A549 (cell line): Measurements from ENCODE around the gene UCMA. TPM values are rescaled to one million over a fixed set of nuclear protein-coding genes. Genes with fewer than 3 reads are reported as not detected.

ENCODE experiments used
- ATAC-seq, 2 experiments: fragments of 200-7000 bp in 1 of 2; fragments of >200 bp in 1 of 2; cut with Nextera tagmentation in 1 of 2; cut with Tn5 transposase in 1 of 2; 3 replicates each; pipeline versions ENCODE4 v1.8.0 to v1.9.1; 2018 to 2020; ENCODE audit warnings: mild to moderate bottlenecking in 1 of 2, moderate library complexity in 1 of 2
- CTCF ChIA-PET: fragments of 300-600 bp; sonication (Branson Sonifier 250); formaldehyde crosslinking; extraction: SDS; loops from one replicate; lab custom pipeline; 2021; ENCODE audit warnings: antibody characterized with exemption, inconsistent platforms; lab: Yijun Ruan, JAX
- POLR2A ChIA-PET: fragments of 350-600 bp; formaldehyde crosslinking; extraction: SDS; loops from one replicate; lab custom pipeline; 2021; ENCODE audit warnings: antibody characterized with exemption, inconsistent platforms; lab: Yijun Ruan, JAX
- DNase-seq, 2 experiments: peaks; one replicate each; pipeline versions ENCODE4 v3.0.0 to v3.0.0-alpha.2; 2011 to 2016; ENCODE audit warnings: low read depth in 1 of 2, low spot score in 1 of 2
- FAIRE-seq: peaks from 2 replicates; lab custom pipeline; 2011; peaks lifted over from hg19 to GRCh38; lab: Jason Lieb, UNC
- H3K27ac ChIP-seq, 2 experiments: fragments of >200 bp; sonication (Bioruptor Twin); formaldehyde crosslinking; 3 replicates each; pipeline ENCODE4 v1.5.1; 2016 to 2017
- H3K4me1 ChIP-seq: fragments of >200 bp; sonication (Bioruptor Twin); formaldehyde crosslinking; 3 replicates; pipeline ENCODE4 v1.6.1; 2016
- H3K4me2 ChIP-seq: fragments of >200 bp; sonication (Bioruptor Twin); formaldehyde crosslinking; 3 replicates; pipeline ENCODE4 v1.6.1; 2016
- H3K4me3 ChIP-seq: fragments of >200 bp; sonication (Bioruptor Twin); formaldehyde crosslinking; 3 replicates; pipeline ENCODE4 v1.5.1; 2016
- H3K9me3 ChIP-seq: fragments of >200 bp; sonication (Bioruptor Twin); formaldehyde crosslinking; 3 replicates; pipeline ENCODE4 v1.6.1; 2016
- EHF ChIP-seq: fragments of 250-450 bp; sonication (Bioruptor Pico); IDR thresholded peaks from 2 replicates; pipeline ENCODE4 v1.5.0; 2020; ENCODE audit warnings: mild to moderate bottlenecking
- EHMT2 ChIP-seq: fragments of 200-600 bp; sonication (generic); IDR thresholded peaks from 2 replicates; pipeline ENCODE4 v1.6.1; 2016; ENCODE audit warnings: antibody characterized with exemption, low read depth, mild to moderate bottlenecking, moderate library complexity
- FOSL2 ChIP-seq, 2 experiments: fragments of 450-650 bp in 1 of 2; fragments of >200 bp in 1 of 2; sonication (Bioruptor Twin) in 1 of 2; formaldehyde crosslinking; IDR thresholded peaks; 2 replicates each; pipeline versions ENCODE4 v1.5.0 to v1.6.1; 2016 to 2020; ENCODE audit warnings: mild to moderate bottlenecking in 1 of 2, moderate library complexity in 1 of 2
- GATA3 ChIP-seq: IDR thresholded peaks from 2 replicates; pipeline ENCODE4 v1.6.1; 2012; ENCODE audit warnings: borderline replicate concordance
- HOXB5 ChIP-seq: fragments of 250-450 bp; sonication (Bioruptor Pico); IDR thresholded peaks from 2 replicates; pipeline ENCODE4 v1.5.0; 2020; ENCODE audit warnings: mild to moderate bottlenecking, moderate library complexity
- KDM1A ChIP-seq: fragments of 200-600 bp; sonication (generic); IDR thresholded peaks from 2 replicates; pipeline ENCODE4 v1.6.1; 2016; ENCODE audit warnings: low read depth, mild to moderate bottlenecking
- KDM5A ChIP-seq: fragments of 200-600 bp; sonication (generic); IDR thresholded peaks from 2 replicates; pipeline ENCODE4 v1.6.1; 2016; ENCODE audit warnings: antibody characterized with exemption, mild to moderate bottlenecking
- PHF8 ChIP-seq: fragments of 200-600 bp; sonication (generic); IDR thresholded peaks from 2 replicates; pipeline ENCODE4 v1.6.1; 2016; ENCODE audit warnings: low read depth, mild to moderate bottlenecking, antibody characterized with exemption, moderate library complexity, borderline replicate concordance
- RAD21 ChIP-seq, 2 experiments: fragments of >200 bp in 1 of 2; sonication (Bioruptor Twin) in 1 of 2; formaldehyde crosslinking in 1 of 2; IDR thresholded peaks in 1 of 2; conservative IDR thresholded peaks in 1 of 2; 2 replicates in 1 of 2; 3 replicates in 1 of 2; pipeline ENCODE4 v1.6.1; 2012 to 2018; ENCODE audit warnings: inconsistent platforms in 1 of 2
- RCOR1 ChIP-seq: fragments of 150-350 bp; IDR thresholded peaks from 2 replicates; pipeline ENCODE4 v1.6.1; 2014; ENCODE audit warnings: antibody characterized with exemption, low read length, low read depth
- RFX5 ChIP-seq: fragments of 450-650 bp; IDR thresholded peaks from 2 replicates; pipeline ENCODE4 v1.7.1; 2014; ENCODE audit warnings: antibody characterized with exemption, mild to moderate bottlenecking, moderate library complexity
- SMC3 ChIP-seq: fragments of >200 bp; sonication (Bioruptor Twin); formaldehyde crosslinking; IDR thresholded peaks from 3 replicates; pipeline ENCODE4 v1.6.1; 2018; ENCODE audit warnings: inconsistent platforms
- SREBF2 ChIP-seq: fragments of 450-650 bp; IDR thresholded peaks from 2 replicates; pipeline ENCODE4 v1.6.1; 2014; ENCODE audit warnings: mild to moderate bottlenecking, moderate library complexity
- TP53 ChIP-seq: fragments of 250-450 bp; sonication (Bioruptor Pico); IDR thresholded peaks from 2 replicates; pipeline ENCODE4 v1.5.0; 2021; ENCODE audit warnings: mild to moderate bottlenecking, moderate library complexity
- ZSCAN20 ChIP-seq: fragments of 250-450 bp; sonication (Bioruptor Pico); IDR thresholded peaks from 2 replicates; pipeline ENCODE4 v1.8.0; 2022; ENCODE audit warnings: mild to moderate bottlenecking, moderate library complexity
- WGBS: methylation state at CpG from one replicate; pipeline ENCODE4 v1.1.6; 2017; ENCODE audit errors: missing lambda C conversion rate; 5-methylcytosine and 5-hydroxymethylcytosine counted together
- polyA plus RNA-seq, 4 experiments: library from polyadenylated mRNA; depleted of rRNA in 3 of 4; stranded (reverse); fragments of >200 nt; fragmentation: RNase III in 1 of 4; extraction: RNeasy Plus Mini Kit Qiagen cat#74134 plus additional on column Dnase treatment in 1 of 4; gene quantifications; 2 replicates in 3 of 4; 3 replicates in 1 of 4; pipeline ENCODE4 v1.2.3, GENCODE V29; 2011 to 2017
- TF ChIP-seq, protein P1 (sequence below): fragments of 250-450 bp; sonication (Bioruptor Pico); IDR thresholded peaks from 2 replicates; pipeline ENCODE4 v1.5.0; 2020; ENCODE audit warnings: low read depth, mild to moderate bottlenecking, moderate library complexity
- TF ChIP-seq, protein P2 (sequence below): fragments of >200 bp; sonication (Bioruptor Twin); formaldehyde crosslinking; IDR thresholded peaks from 3 replicates; pipeline ENCODE4 v1.5.1; 2016
- TF ChIP-seq, protein P3 (sequence below): fragments of >200 bp; sonication (Bioruptor Twin); formaldehyde crosslinking; IDR thresholded peaks from 2 replicates; pipeline ENCODE4 v1.6.1; 2016

The UCMA gene
- polyA plus RNA-seq, 2 of the 4 experiments (the other 2 are of a cell fraction) = not detected

DNA sequence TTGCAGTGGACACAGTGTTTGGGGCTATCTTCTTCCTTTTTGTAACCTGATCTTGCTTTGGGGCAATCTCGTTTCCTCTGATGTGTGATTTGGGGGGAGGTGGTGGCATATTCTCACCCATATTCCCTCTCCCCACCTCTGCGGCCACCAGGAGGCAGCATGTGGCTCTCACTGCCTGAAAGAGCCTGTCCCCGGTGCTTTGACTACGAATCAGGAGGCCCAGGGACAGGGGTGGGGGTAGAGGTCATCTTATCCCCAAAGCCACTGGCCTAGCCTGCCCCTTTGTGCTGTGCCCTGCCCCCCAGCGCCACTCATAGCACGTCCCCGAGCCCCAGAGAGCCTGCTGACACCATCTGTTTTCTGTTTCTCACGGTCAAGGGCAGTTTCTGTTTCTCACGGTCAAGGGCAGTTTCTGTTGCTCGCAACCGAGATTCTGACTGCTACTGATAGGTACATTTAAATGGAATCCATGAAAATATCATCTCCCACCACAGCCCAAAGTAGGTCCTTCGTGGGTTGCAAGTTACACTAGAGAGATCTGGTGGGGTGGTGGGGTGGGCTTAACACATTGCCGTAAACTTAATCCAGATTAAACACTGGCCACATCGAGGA is 37.5 kb upstream of the UCMA start:
- WGBS = 54% methylated on average over 14 of the region's 14 CpGs
- Histone ChIP-seq H3K4me1 (peaks cover 7% of the 10 kb centered on the region; the same call in 2 of the 3 replicates), H3K4me2 (peak overlapping the region; percentile 29; the same call in 1 of the 3 replicates), H3K27ac (no peak overlapping the region), H3K4me3 (no peak overlapping the region), H3K9me3 (no peaks in the 10 kb centered on the region)
- FAIRE-seq (no peak), ATAC-seq (peak; percentile 82 to 93), DNase-seq (peak; percentile 40 to 53)
- ChIA-PET CTCF (interaction anchor here (1.4 kb wide), 1 partner anchor 110 kb away, joined by 4 read pairs; the partner anchor contains the start of gene MCM10), POLR2A (interaction anchor here (1.2 kb wide), 1 partner anchor 28 kb away, joined by 3 read pairs; no protein-coding TSS in a partner anchor)
- TF ChIP-seq GATA3 (no peak), KDM1A (no peak), RCOR1 (no peak), FOSL2 (IDR thresholded peaks at IDR 0.05) (no peak), FOSL2 (CRISPR knock-in tag; IDR thresholded peaks at IDR 0.05) (no peak), SMC3 (peak; percentile 27; the same call in 1 of the 3 replicates), RAD21 (conservative IDR thresholded peaks at IDR 0.05 in 1 of 2, IDR thresholded peaks at IDR 0.05 in 1 of 2) (peak; percentile 22 to 24; a peak in 1 of 5 replicates), EHF (CRISPR knock-in tag) (no peak), KDM5A (no peak), HOXB5 (CRISPR knock-in tag) (no peak), SREBF2 (no peak), PHF8 (no peak)
- TF ChIP-seq, protein P1, sequence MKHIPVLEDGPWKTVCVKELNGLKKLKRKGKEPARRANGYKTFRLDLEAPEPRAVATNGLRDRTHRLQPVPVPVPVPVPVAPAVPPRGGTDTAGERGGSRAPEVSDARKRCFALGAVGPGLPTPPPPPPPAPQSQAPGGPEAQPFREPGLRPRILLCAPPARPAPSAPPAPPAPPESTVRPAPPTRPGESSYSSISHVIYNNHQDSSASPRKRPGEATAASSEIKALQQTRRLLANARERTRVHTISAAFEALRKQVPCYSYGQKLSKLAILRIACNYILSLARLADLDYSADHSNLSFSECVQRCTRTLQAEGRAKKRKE (CRISPR knock-in tag) = no peak
- TF ChIP-seq, protein P2, sequence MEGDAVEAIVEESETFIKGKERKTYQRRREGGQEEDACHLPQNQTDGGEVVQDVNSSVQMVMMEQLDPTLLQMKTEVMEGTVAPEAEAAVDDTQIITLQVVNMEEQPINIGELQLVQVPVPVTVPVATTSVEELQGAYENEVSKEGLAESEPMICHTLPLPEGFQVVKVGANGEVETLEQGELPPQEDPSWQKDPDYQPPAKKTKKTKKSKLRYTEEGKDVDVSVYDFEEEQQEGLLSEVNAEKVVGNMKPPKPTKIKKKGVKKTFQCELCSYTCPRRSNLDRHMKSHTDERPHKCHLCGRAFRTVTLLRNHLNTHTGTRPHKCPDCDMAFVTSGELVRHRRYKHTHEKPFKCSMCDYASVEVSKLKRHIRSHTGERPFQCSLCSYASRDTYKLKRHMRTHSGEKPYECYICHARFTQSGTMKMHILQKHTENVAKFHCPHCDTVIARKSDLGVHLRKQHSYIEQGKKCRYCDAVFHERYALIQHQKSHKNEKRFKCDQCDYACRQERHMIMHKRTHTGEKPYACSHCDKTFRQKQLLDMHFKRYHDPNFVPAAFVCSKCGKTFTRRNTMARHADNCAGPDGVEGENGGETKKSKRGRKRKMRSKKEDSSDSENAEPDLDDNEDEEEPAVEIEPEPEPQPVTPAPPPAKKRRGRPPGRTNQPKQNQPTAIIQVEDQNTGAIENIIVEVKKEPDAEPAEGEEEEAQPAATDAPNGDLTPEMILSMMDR = peak; percentile 33; the same call in 2 of the 3 replicates
- TF ChIP-seq, protein P3, sequence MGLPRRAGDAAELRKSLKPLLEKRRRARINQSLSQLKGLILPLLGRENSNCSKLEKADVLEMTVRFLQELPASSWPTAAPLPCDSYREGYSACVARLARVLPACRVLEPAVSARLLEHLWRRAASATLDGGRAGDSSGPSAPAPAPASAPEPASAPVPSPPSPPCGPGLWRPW = no peak

DNA sequence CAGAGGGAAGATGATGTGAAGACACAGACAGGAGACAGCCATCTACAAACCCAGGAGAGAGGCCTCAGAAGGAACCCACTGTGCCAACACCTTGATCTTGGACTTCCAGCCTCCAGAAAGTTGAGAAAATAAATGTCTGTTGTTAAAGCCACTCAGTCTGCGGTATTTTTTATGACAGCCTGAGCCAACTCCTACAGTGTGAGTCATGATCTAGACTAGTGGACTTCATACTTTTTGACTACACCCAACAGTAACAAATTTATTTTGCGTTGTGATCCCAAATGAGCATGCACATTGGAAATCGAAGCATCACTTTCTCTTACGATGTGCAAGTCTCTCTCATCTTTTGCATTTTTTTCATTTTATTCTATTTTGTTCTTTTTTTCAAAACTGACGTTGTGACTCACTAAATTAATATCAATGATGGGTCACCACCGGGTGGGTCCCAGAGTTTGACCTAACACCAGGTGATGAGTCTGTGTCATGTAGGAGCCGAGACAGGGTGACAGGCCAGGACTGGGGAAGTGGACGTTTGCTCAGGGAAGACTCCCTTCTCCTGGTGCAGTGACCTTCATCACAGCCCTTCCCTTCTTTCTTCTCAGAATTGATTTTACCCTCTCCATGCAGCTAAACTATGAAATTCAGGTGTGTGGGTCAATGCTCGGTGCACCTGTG is 36.8 kb upstream of the UCMA start:
- no peaks in the 10 kb centered on the region for H3K9me3 ChIP-seq
- no peak overlapping the region for H3K4me3 ChIP-seq
- WGBS = 62% methylated on average over 9 of the region's 9 CpGs
- CTCF ChIA-PET = no interaction called here
- no peak overlapping the region for H3K27ac ChIP-seq
- ATAC-seq (peak in 1 of 2 experiments; percentile 47; a peak in 3 of 6 replicates), DNase-seq (peak in 1 of 2 experiments; percentile 7), FAIRE-seq (no peak)
- H3K4me2 ChIP-seq = peak overlapping the region; percentile 29; the same call in 1 of the 3 replicates
- POLR2A ChIA-PET = no interaction called here
- peaks cover 7% of the 10 kb centered on the region; the same call in 2 of the 3 replicates for H3K4me1 ChIP-seq
- TF ChIP-seq ZSCAN20 (CRISPR knock-in tag) = no peak

DNA sequence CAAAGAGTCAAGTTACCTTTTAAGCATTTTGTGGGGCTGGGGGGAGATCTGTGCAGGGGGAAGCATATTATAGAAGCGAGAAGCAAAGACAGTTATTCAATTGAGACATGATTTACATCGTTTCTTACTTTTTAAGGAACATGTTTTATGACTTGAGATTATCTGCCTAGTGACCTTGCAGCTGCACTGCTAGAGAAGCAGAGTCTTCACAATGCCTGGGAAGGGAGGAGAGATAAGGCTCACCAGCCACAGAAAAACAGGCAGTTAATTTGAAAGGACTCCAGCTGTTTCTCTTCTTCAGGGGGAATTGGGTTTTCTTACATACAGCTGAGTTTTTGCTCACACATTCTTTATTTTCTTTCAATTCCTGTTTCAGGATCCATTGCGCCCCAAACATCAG is 34.7 kb upstream of the UCMA start:
- Histone ChIP-seq H3K4me1 (peaks cover 7% of the 10 kb centered on the region; the same call in 2 of the 3 replicates), H3K9me3 (no peaks in the 10 kb centered on the region), H3K4me2 (no peak overlapping the region), H3K27ac (no peak overlapping the region), H3K4me3 (no peak overlapping the region)
- TF ChIP-seq RFX5 (no peak), ZSCAN20 (CRISPR knock-in tag) (no peak), EHMT2 (no peak), EHF (CRISPR knock-in tag) (no peak), HOXB5 (CRISPR knock-in tag) (no peak), TP53 (no peak)
- ChIA-PET POLR2A (no interaction called here), CTCF (interaction anchor here (0.6 kb wide), 1 partner anchor 54 kb away, joined by 3 read pairs; no protein-coding TSS in a partner anchor)
- FAIRE-seq (no peak), ATAC-seq (no peak), DNase-seq (no peak)
- WGBS = 47% methylated on average over 3 of the region's 3 CpGs
